ENCODE measurements around the gene GNPDA2.

The GNPDA2 gene

GRCh38 chr4:44679060-44679459 lies 47.3 kb downstream of the GNPDA2 start:
- no peak for DNase-seq (ENCODE audit: low read depth in 2 of 2, low spot score in 1 of 2)

GRCh38 chr4:44678094-44679041 lies 48.0 kb downstream of the GNPDA2 start, which contains the start of gene GUF1:
Gene GUF1, plus strand, starts transcription at chr4:44678420. Its CDS starts 203 bp downstream, at chr4:44678623.
- peak; percentile 74 to 80 for DNase-seq (ENCODE audit: low read depth in 2 of 2, low spot score in 1 of 2)

DNA sequence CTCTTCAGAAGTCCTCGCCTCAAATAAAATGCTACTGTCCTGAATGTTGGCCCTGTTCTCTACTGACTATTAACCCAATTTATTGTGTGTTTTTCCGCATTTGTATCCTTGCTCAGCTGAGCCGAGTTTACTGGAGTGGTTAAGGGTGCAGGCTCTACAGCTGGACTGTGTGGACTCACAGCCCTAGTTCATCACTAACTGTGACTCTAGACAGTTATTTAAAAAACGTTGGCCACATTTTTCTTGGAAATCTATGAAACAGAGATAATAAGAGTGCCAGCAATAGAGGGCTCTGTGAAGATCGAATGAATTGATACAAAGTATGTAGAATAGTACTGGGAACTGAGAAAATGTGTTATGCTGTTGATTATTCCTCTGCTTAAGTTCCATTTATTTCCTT lies 51.0 kb downstream of the GNPDA2 start:
- no peak for DNase-seq (ENCODE audit: low read depth in 2 of 2, low spot score in 1 of 2)

DNA sequence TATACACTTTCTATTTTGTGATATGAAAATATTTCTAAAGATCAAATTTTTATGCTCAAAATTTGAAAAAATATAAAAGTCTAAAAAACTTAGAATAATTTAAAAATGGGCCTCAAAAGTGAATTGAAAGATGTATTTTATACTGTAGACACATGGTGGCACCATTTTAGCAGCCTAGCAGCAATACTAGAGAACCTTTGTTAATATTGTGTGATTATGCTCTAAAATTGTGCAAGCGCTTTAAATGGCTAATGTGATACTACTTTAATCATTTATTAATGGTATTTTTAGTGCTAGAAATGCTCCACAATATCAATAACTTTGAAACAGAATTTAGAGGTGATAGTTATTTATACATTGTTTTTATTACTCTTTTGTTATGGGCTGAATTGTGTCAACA lies 51.9 kb downstream of the GNPDA2 start:
- DNase-seq (ENCODE audit: low read depth in 2 of 2, low spot score in 1 of 2), result no peak

DNA sequence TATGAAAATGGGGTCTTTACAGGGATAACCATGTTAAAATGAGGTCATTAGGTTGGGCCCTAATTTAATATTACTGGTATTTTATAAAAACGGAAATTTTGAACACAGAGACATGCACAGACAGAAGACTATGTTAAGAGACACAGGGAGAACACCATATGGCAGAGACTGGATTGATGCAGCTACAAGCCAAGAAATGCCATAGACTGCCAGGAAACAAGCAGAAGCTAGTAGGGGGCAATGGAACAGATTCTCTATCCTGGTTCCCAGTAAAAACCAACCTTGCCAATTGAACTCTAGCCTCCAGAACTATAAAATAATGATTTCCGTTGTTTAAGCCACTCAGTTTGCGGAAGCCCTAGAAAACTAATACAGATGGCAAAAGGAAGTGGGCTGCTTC lies 54.7 kb downstream of the GNPDA2 start:
- DNase-seq (ENCODE audit: low read depth in 2 of 2, low spot score in 1 of 2), result no peak

DNA sequence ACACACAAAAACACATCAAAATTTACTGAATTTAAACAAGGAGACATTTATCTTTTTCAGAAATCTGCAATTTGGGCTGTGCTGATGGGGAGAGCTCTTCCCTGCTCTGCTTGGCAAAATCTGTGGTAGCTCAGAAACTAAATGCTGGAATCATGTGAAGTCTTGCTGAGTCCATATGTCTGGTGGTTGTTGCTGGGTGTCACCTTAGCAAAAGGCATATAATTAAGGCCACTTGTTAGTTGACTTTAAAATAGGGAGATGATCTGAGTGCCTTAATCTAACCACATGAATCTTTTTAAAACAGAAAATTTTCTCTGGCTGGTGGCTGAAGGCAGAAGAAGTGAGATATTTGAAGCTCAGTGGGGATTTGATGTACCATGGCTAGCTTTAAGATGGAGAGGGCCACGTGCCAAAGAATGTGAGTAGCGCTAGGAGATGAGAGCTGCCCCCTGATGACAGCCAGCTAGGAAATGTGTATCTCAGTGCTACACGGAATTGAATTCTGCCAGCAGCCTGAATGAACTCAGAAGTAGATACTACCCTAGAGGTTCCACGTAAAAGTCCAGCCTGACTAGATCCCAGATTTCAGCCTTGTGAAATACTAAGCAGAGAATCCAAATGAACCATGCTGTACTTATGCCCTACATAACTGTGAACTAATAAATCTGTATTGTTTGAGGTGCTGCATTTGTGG lies 55.7 kb downstream of the GNPDA2 start:
- no peak for DNase-seq (ENCODE audit: low read depth in 2 of 2, low spot score in 1 of 2)

DNA sequence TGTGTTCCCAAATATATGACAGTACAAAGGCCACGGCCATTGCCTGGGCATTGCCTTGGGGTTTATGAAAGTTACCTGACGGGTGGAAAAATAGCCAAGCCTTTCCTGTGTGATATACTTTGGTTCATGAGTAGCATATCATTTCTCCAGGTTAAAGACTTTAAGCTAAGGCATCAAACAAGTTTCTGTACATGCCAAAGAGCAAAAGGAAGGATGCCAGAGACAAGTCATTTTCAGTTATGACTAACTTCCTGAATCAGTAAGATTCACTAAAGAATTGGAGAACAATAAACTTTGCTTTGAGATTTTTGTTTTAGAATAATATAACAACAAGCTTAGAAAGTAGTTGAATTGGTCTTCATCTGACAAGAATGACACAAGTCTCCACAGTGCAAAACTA lies 57.8 kb downstream of the GNPDA2 start:
- DNase-seq (ENCODE audit: low read depth in 2 of 2, low spot score in 1 of 2), result no peak

- DNase-seq (ENCODE audit: low read depth in 2 of 2, low spot score in 1 of 2), result no peak
Observed at GRCh38 chr4:44663539-44664263, 62.7 kb downstream of the GNPDA2 start.

- DNase-seq (ENCODE audit: low read depth in 2 of 2, low spot score in 1 of 2), result no peak
Observed at GRCh38 chr4:44662623-44663005, 63.7 kb downstream of the GNPDA2 start.

DNA sequence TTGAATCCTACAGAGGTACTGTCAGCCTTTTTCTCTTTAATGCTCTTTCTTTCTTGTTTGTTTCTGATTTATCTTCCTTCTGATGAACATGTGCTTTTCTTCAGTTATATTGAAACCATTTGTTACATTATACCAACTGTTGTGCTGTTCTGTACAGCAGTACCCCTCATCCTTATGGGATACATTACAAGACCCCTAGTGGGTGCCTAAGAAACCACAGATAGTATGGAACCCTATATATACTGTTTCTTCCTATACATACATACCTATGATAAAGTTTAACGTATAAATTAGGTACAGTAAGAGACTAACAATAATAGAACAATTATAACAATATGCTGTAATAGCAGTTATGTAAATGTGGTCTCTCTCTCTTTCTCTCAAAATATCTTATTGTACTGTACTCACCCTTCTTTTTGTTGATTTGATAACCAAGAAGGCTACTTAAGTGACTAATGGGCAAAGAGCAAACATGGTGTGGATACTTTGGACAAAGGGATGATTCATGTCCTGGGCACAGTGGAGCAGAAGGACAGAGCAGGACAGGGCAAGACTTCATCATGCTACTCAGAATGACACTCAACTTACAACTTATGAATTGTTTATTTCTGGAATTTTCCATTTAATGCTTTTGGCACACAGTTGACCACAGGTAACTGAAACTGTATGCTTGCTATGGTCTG lies 64.3 kb downstream of the GNPDA2 start:
- DNase-seq (ENCODE audit: low read depth in 2 of 2, low spot score in 1 of 2), result no peak

DNA sequence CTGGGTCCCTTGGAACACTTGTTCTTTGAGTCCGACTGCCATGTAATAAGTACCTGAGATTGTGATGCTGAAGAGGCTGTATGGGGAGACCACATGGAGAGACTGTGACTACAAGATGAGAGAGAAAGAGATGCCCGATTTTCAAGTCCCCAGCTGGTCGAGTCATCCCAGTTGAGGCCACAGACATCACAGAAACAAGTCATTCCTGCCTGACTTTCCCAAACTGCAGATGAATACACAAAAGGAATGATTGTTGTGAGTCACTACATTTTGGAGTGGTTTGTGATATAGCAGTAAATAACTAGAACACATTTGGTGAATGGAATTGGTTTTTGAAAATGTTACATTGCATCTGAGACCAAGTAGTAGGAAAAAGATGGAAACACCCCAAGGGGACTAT lies 66.0 kb downstream of the GNPDA2 start:
- no peak for DNase-seq (ENCODE audit: low read depth in 2 of 2, low spot score in 1 of 2)

GRCh38 chr4:44652002-44652401 lies 74.4 kb downstream of the GNPDA2 start:
- no peak for DNase-seq (ENCODE audit: low read depth in 2 of 2, low spot score in 1 of 2)

Measured in stimulated activated CD8-positive, alpha-beta memory T cell treated with anti-CD3 and anti-CD28 coated beads, Interleukin-4, amount 100 ng/mL, for 4 hours (primary cell).